Motor neuron (in vitro differentiated cells): ENCODE measurements around the gene PRSS21. TPM values are rescaled to one million over a fixed set of nuclear protein-coding genes. Genes with fewer than 3 reads are reported as not detected.

Experiments
- ATAC-seq, 8 experiments: fragments of 200-7000 bp; cut with Tn5 transposase; replicated peaks in 6 of 8; 2 replicates each; pipeline ENCODE4 v1.8.0; 2021; ENCODE audit warnings: mild to moderate bottlenecking in 8 of 8, moderate library complexity in 8 of 8
- H3K27ac ChIP-seq, 2 donors: fragments of 250-450 bp; sonication (Bioruptor Pico); 2 replicates each; pipeline ENCODE4 v1.9.0; 2021; ENCODE audit warnings: antibody characterized with exemption in 2 of 2, mild to moderate bottlenecking in 2 of 2, moderate library complexity in 1 of 2
- H3K4me1 ChIP-seq, 2 donors: fragments of 250-450 bp; sonication (Bioruptor Pico); replicated peaks in 1 of 2; 2 replicates each; pipeline ENCODE4 v1.6.1; 2021; ENCODE audit warnings: antibody characterized with exemption in 2 of 2, mild to moderate bottlenecking in 2 of 2, moderate library complexity in 1 of 2
- H3K4me3 ChIP-seq, 5 donors: fragments of 250-450 bp; sonication (Bioruptor Pico); 2 replicates each; pipeline ENCODE4 v1.9.0; 2021; ENCODE audit warnings: antibody characterized with exemption in 5 of 5, mild to moderate bottlenecking in 5 of 5, moderate library complexity in 4 of 5
- WGBS, 10 experiments: fragments of 450-650 bp; shearing (Covaris generic); methylation state at CpG; one replicate each; pipeline ENCODE4 v1.0.0; 2022; 5-methylcytosine and 5-hydroxymethylcytosine counted together
- in situ Hi-C, 9 experiments: fragments of 400-800 bp; cut with MboI; loops; one replicate each; pipeline ENCODE4 v1.15.0; 2021; ENCODE audit warnings: low sequenced_read_pairs in 9 of 9, low pct_unique_long_range_greater_than_20kb in 2 of 9; ENCODE audit not compliant: unreplicated experiment in 9 of 9
- total RNA-seq, 8 experiments: library from RNA; unstranded; fragments of 300-600 nt; gene quantifications; 2 replicates each; pipeline versions ENCODE4 v1.2.3 to v1.2.4, GENCODE V29; 2022

PRSS21 gene
- total RNA-seq, 8 experiments from 2014 or later: 1.5 to 1.8 TPM; not detected in 6

- Histone ChIP-seq H3K4me1 (no peaks in the 10 kb centered on the region), H3K27ac (no peak overlapping the region), H3K4me3 (no peak overlapping the region)
- WGBS, 10 experiments: 67 to 100% (median 81%) methylated on average over 1 to 13 of the region's 21 CpGs; no CpG with 5 or more reads in 4 of the 10 experiments
- in situ Hi-C loops: no loop called here
- ATAC-seq: peak in 1 of 8 experiments; percentile 70
These were observed 17.7 kb upstream of the PRSS21 start for GRCh38 chr16:2799205-2799858.

DNA sequence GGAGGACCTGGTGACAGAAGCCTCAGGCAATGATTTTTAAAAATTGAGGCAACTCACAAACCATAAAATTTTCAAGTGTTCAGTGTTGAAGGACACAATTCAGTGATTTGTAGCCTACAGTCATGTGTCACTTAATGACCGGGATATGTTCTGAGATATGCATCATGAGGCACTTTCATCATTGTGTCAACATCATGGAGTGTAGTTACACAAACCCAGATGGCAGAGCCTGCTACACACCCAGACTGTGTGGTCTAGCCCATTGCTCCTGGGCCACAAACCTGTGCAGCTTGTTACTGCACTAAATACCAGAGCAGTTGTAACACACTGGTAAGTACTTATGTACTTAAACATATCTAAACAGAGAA lies 17.2 kb upstream of the PRSS21 start:
- Histone ChIP-seq H3K27ac (no peak overlapping the region), H3K4me3 (no peak overlapping the region), H3K4me1 (no peaks in the 10 kb centered on the region)
- in situ Hi-C loops: no loop called here
- ATAC-seq: peak in 3 of 8 experiments; percentile 69 to 96 (median 85)
- WGBS, 10 experiments: 80 to 100% (median 100%) methylated on average over 1 of the region's 1 CpG; no CpG with 5 or more reads in 6 of the 10 experiments

DNA sequence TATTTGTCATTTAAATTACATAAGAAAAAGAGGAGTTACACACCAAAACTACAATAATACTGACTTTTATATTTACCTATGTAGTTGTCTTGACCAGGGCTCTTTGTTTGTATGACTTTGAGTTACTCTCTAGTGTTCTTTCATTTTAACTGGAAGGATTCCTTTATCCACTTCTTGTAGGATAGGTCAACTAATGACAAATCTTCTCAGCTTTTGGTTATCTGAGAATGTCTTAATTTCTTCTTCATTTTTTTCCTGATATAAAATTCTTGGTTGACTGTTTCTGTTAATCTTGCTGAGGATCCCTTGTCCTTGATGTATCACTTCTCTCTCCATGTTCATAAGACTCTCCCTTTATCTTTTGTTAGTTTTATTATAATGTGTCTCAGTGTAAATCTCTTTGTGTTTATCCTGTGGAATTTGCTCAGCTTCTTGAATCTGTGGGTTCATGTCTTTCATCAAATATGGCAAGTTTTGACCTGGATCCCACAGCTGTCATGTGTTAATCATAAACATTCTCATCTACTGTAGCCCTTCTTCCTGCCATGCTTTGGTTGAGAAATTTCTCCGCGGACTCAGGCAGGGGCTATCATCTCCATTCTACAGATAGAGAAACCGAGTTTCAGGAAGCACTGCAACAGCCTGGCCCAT lies 13.4 kb upstream of the PRSS21 start:
- in situ Hi-C loops: no loop called here
- no peak overlapping the region for H3K4me3 ChIP-seq
- H3K4me1 ChIP-seq: no peaks in the 10 kb centered on the region
- H3K27ac ChIP-seq: no peak overlapping the region
- 20 to 92% (median 67%) methylated on average over 1 to 3 of the region's 3 CpGs; no CpG with 5 or more reads in 3 of the 10 experiments for WGBS, 10 experiments
- no peak for ATAC-seq

GRCh38 chr16:2804728-2805127 lies 12.3 kb upstream of the PRSS21 start:
- ATAC-seq: no peak

GRCh38 chr16:2806286-2806685 lies 10.8 kb upstream of the PRSS21 start:
- Histone ChIP-seq H3K4me1 (no peaks in the 10 kb centered on the region), H3K4me3 (no peak overlapping the region), H3K27ac (no peak overlapping the region)
- no peak for ATAC-seq
- in situ Hi-C loops: no loop called here
- 30 to 80% (median 57%) methylated on average over 1 to 3 of the region's 5 CpGs; no CpG with 5 or more reads in 3 of the 10 experiments for WGBS, 10 experiments

More at GRCh38 chr16:2804728-2805127, 12.3 kb upstream of the PRSS21 start:
- Histone ChIP-seq H3K4me3 (no peak overlapping the region), H3K27ac (no peak overlapping the region), H3K4me1 (no peaks in the 10 kb centered on the region)
- in situ Hi-C loops: no loop called here
- WGBS, 10 experiments: 60 to 80% (median 80%) methylated on average over 1 of the region's 4 CpGs; no CpG with 5 or more reads in 7 of the 10 experiments

DNA sequence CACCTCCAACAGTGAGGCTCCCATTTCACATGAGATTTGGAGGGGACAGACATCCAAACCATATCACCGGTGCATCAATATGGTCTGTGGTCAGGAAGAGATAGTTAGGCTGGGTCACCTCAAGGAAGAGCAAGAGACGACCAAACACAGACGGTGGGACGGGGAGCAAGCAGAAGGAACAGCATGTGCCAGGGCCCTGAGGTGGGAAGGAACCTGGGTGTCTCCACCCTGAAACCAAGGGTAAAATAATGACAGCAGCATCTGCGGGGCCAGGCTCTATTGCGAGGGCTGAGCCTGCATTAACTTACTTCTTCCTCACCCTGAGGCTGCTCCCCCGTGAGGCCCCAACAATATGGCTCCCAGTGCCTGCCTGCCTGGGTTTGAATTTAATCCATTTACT lies 8.9 kb upstream of the PRSS21 start:
- 69 to 80% (median 72%) methylated on average over 2 to 5 of the region's 7 CpGs; no CpG with 5 or more reads in 6 of the 10 experiments for WGBS, 10 experiments
- in situ Hi-C loops: no loop called here
- Histone ChIP-seq H3K4me1 (no peaks in the 10 kb centered on the region), H3K4me3 (no peak overlapping the region), H3K27ac (no peak overlapping the region)
- no peak for ATAC-seq

GRCh38 chr16:2809149-2809760 lies 7.8 kb upstream of the PRSS21 start:
- WGBS, 10 experiments: 20 to 74% (median 68%) methylated on average over 1 to 3 of the region's 3 CpGs
- no peak for ATAC-seq
- in situ Hi-C loops: no loop called here
- no peaks in the 10 kb centered on the region for H3K4me1 ChIP-seq
- H3K27ac ChIP-seq: no peak overlapping the region
- no peak overlapping the region for H3K4me3 ChIP-seq

- H3K4me3 ChIP-seq: no peak overlapping the region
- in situ Hi-C loops: no loop called here
- WGBS, 10 experiments: 40 to 75% (median 50%) methylated on average over 1 to 3 of the region's 6 CpGs; no CpG with 5 or more reads in 3 of the 10 experiments
These were observed 6.4 kb upstream of the PRSS21 start for GRCh38 chr16:2810651-2811050.

DNA sequence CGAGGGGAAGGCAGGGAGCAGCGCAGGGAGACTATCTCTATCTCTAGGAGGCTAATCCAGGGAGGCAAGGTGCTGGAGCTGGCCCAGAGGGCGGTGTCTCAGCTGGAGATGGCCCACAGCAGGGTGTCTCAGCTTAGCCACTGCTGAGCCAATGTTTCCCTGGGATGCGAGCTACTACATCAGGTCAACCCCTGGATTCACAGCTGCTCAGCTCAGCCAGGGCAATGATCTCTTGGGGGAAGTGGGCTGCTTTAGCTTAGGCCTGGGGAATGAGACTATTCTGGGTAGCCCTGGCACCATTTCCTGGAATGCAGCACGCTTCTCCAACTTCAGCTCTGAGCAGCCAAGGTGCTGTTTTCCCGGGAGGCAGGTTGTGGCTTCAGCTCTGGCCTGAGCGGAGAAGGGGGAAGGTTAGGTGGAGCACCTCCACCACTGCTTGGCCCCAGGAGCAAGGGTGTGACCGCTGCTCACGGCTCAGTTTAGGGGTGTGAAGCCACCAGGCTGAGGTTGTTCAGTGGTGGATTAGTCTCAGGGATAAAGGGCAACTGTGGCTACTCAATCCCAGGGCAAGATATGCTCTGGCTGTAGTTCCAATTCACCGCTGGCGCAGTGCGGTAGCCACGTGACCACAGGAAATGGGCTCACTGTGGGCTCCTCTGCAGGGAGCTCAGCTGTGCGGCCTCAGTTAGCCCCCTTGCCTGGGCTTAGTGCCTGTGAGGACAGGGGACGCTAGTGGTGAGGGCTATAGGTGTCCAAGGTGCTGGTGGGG lies 5.2 kb upstream of the PRSS21 start:
- Histone ChIP-seq H3K4me3 (no peak overlapping the region), H3K27ac (no peak overlapping the region), H3K4me1 (no peaks in the 10 kb centered on the region)
- in situ Hi-C loops: no loop called here
- ATAC-seq: peak in 3 of 8 experiments; percentile 49 to 73 (median 69)
- 20 to 100% (median 69%) methylated on average over 1 to 9 of the region's 15 CpGs; no CpG with 5 or more reads in 3 of the 10 experiments for WGBS, 10 experiments

More at GRCh38 chr16:2810651-2811050, 6.4 kb upstream of the PRSS21 start:
- Histone ChIP-seq H3K4me1 (no peaks in the 10 kb centered on the region), H3K27ac (no peak overlapping the region)
- ATAC-seq: no peak

- ATAC-seq: no peak
- H3K4me1 ChIP-seq: no peaks in the 10 kb centered on the region
- H3K4me3 ChIP-seq: no peak overlapping the region
- in situ Hi-C loops: no loop called here
- WGBS, 10 experiments: 27 to 88% (median 75%) methylated on average over 1 to 3 of the region's 7 CpGs
- no peak overlapping the region for H3K27ac ChIP-seq
These were observed 3.2 kb upstream of the PRSS21 start for GRCh38 chr16:2813771-2814221.

DNA sequence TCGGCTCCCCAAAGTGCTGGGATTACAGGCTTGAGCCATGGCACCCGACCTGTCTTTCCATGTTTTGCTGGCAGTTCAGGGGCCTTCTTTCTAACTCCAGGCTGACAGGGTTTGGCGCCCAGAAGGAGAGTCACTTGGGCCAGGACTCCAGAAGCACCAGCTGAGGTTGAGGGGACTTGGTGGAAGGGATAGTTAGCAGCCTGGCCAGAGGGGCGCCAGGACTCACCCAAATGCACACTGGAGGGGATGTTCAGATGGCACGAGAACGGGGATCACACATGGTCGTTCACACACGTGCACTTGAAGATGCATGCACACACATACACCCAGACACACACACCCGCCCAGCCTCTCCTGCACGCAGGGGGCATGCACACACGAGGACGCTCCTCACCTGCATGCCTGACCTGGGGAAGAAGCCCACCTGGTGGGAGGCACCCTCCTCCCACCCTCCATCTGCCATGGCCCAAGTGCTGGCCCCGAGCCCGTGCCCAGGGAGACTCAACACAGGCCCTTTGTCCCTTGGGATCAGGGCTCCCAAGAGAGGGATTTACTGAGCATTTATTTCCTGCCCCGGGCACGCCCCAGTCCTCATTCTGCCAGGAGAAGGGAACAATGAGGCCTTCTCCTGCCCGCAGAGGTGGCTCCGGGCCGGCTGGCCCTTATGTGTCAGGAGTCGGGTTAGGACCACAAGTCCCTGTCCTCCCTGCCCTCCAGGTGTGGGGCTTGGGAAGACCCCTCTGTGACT lies 2.3 kb upstream of the PRSS21 start:
- no peaks in the 10 kb centered on the region for H3K4me1 ChIP-seq
- H3K4me3 ChIP-seq: no peak overlapping the region
- in situ Hi-C loops: no loop called here
- ATAC-seq: no peak
- WGBS, 10 experiments: 33 to 100% (median 69%) methylated on average over 1 to 3 of the region's 20 CpGs; no CpG with 5 or more reads in 4 of the 10 experiments
- H3K27ac ChIP-seq: no peak overlapping the region

DNA sequence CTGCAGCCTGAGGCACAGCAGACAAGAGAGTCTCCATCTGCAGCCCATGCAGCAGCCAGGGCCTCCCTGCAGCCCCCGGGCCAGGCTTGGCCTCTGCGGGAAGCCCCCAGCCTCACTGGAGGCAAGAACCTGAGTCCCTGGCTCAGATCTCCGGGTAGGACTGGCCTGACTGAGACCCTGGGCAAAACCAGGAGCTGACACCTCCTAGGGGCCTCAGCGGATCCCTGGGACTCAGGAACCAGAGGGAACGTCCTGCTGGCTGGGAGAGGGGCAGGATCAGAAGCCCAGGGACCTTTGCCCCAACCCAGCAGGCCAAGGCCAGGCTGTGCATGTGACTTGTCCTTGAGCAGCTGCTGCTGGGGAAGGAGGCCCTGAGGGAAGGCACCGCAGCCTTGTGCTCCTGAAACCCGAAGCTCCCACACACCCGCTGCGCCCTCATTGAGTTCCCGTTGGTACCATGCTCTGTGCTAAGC lies 1.7 kb upstream of the PRSS21 start:
- Histone ChIP-seq H3K4me3 (no peak overlapping the region), H3K27ac (no peak overlapping the region), H3K4me1 (no peaks in the 10 kb centered on the region)
- 35 to 100% (median 63%) methylated on average over 1 to 5 of the region's 10 CpGs for WGBS, 10 experiments
- no peak for ATAC-seq
- in situ Hi-C loops: no loop called here
